ENCODE results near the gene FIGN. TPM values are rescaled to one million over a fixed set of nuclear protein-coding genes. Genes with fewer than 3 reads are reported as not detected.

The FIGN gene
- polyA plus RNA-seq, 1 experiment = 2.4 TPM

DNA sequence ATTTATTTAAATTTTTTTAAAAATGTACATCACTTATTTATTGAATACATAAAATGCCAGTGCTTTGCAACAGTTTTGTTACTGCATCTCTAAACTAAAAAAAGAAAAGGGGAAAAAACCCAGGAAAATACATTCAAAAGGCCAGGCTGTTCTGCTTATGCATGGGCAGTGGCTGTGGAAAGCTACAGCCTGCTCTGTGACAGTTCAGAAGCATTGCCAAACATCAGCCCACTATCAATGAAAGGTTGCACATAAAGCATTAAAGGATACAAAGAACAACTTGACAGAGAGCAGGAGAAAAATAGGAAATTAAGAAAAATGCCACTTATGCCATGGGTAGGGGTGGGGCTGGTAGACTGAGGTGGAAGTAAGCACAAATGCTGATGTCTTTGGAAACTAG lies 128.2 kb downstream of the FIGN start:
- Histone ChIP-seq H3K36me3 (ENCODE audit: control insufficient read depth, insufficient read depth, low read length) (no peaks in the 10 kb centered on the region), H3K4me3 (ENCODE audit: low read depth, low read length) (no peak overlapping the region), H3K27me3 (ENCODE audit: control insufficient read depth, insufficient read depth, low read length) (no peaks in the 10 kb centered on the region)
- DNase-seq (ENCODE audit: low read depth) = no peak
- TF ChIP-seq, protein P1, sequence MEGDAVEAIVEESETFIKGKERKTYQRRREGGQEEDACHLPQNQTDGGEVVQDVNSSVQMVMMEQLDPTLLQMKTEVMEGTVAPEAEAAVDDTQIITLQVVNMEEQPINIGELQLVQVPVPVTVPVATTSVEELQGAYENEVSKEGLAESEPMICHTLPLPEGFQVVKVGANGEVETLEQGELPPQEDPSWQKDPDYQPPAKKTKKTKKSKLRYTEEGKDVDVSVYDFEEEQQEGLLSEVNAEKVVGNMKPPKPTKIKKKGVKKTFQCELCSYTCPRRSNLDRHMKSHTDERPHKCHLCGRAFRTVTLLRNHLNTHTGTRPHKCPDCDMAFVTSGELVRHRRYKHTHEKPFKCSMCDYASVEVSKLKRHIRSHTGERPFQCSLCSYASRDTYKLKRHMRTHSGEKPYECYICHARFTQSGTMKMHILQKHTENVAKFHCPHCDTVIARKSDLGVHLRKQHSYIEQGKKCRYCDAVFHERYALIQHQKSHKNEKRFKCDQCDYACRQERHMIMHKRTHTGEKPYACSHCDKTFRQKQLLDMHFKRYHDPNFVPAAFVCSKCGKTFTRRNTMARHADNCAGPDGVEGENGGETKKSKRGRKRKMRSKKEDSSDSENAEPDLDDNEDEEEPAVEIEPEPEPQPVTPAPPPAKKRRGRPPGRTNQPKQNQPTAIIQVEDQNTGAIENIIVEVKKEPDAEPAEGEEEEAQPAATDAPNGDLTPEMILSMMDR (IDR thresholded peaks at IDR 0.05; ENCODE audit: insufficient read depth, low read depth, low read length) = no peak
- ChIA-PET CTCF (interaction anchor here (1.3 kb wide), 1 partner anchor 18 kb away, joined by 4 read pairs; no protein-coding TSS in a partner anchor), POLR2A (no interaction called here)

DNA sequence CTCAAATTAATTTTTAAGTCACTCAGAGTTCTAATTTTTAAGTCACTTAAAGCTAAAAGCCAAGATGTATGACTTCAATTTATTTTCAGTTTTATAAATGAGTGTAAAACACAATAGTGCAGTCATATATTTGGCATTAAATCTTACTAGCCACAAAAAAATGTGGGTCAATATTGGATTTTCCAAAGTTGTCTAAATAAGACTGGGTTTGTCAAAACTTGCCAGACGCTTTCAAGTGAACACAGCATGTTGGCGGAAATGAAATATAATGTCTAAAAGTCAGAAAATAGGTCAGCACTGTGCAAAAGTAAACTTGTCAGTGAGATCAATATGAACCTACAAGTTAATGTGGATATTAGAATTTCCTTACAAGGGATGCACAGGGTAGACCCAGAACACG lies 128.9 kb downstream of the FIGN start:
- Histone ChIP-seq H3K4me3 (ENCODE audit: low read depth, low read length) (no peak overlapping the region), H3K27me3 (ENCODE audit: control insufficient read depth, insufficient read depth, low read length) (no peaks in the 10 kb centered on the region), H3K36me3 (ENCODE audit: control insufficient read depth, insufficient read depth, low read length) (no peaks in the 10 kb centered on the region)
- ChIA-PET CTCF (interaction anchor here (1.3 kb wide), 1 partner anchor 19 kb away, joined by 4 read pairs; no protein-coding TSS in a partner anchor), POLR2A (no interaction called here)
- TF ChIP-seq, protein P1 (IDR thresholded peaks at IDR 0.05; ENCODE audit: insufficient read depth, low read depth, low read length) = no peak
- DNase-seq (ENCODE audit: low read depth) = no peak

DNA sequence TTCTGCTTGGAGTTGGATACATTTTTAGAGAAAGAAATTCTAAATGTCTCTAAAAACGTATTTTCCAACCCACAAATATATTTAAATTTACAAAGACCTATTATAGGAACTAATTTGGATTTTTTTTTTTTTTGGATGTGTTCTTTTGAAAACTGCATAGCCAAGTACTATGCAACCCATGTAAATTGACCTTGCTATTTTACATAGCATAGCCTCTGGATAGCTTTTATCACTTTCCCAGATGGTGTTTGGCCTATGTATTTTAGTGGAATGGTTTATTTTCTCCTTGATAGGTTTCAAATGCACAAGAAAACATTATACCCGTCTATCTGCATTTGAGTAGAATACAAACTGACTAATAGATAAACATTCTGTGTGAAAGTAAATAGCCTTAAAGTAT lies 130.0 kb downstream of the FIGN start:
- POLR2A ChIA-PET = no interaction called here
- no peak for DNase-seq (ENCODE audit: low read depth)
- CTCF ChIA-PET = interaction anchor here (0.6 kb wide), 1 partner anchor 23 kb away, joined by 3 read pairs; no protein-coding TSS in a partner anchor
- Histone ChIP-seq H3K4me3 (ENCODE audit: low read depth, low read length) (no peak overlapping the region), H3K27me3 (ENCODE audit: control insufficient read depth, insufficient read depth, low read length) (no peaks in the 10 kb centered on the region), H3K36me3 (ENCODE audit: control insufficient read depth, insufficient read depth, low read length) (no peaks in the 10 kb centered on the region)
- TF ChIP-seq, protein P1 (IDR thresholded peaks at IDR 0.05; ENCODE audit: insufficient read depth, low read depth, low read length) = no peak

DNA sequence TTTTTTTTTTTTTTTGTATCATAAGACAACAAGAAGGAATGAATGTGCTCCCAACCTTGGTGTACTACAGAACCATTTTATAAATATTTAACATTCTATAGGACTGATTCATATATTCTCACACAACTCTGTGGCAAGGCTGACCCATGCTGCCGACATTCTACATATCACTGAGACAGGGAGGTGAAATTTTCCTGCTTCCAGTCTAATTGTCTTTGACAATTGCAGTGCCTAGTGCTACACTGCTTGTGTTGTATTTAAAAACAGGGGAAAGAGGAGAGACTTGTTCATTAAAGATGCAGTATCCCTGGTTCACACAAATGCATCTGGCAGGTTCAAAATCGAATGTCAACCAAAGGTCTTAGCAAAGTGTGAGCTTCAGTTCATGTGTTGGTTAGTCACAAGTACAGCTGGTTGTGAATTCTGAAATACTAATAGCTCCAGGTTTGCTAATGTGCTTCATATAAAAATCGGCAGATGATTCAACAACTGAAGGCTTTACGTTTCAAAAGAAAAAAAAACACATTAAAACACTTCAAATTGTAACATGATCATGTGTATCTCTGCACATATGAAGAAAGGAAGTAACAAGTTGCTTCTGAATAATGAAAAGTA lies 130.8 kb downstream of the FIGN start:
- Histone ChIP-seq H3K27me3 (ENCODE audit: control insufficient read depth, insufficient read depth, low read length) (no peaks in the 10 kb centered on the region), H3K4me3 (ENCODE audit: low read depth, low read length) (no peak overlapping the region), H3K36me3 (ENCODE audit: control insufficient read depth, insufficient read depth, low read length) (no peaks in the 10 kb centered on the region)
- TF ChIP-seq, protein P1 (IDR thresholded peaks at IDR 0.05; ENCODE audit: insufficient read depth, low read depth, low read length) = no peak
- POLR2A ChIA-PET = no interaction called here
- DNase-seq (ENCODE audit: low read depth) = no peak
- CTCF ChIA-PET = interaction anchor here (0.6 kb wide), 1 partner anchor 24 kb away, joined by 3 read pairs; no protein-coding TSS in a partner anchor

DNA sequence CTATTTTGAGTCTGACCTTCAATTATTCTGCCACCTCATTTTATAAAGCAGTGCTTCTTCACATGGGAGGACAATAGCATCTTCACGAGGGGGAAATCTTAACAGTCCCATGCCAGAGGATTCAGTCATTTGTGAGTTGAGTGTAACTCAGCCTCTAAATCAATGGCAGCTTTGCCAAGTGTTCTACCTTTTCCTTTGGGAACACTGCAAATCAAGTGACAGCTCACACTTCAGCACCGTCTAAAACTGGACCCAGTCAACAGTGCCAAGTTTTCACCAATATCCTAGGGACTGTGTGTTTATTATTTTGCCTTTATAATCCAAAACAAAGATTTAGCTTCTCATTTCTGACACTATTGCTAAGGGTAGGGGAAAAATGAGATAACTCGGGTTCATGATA lies 133.6 kb downstream of the FIGN start:
- ChIA-PET POLR2A (no interaction called here), CTCF (no interaction called here)
- Histone ChIP-seq H3K27me3 (ENCODE audit: control insufficient read depth, insufficient read depth, low read length) (no peaks in the 10 kb centered on the region), H3K36me3 (ENCODE audit: control insufficient read depth, insufficient read depth, low read length) (no peaks in the 10 kb centered on the region), H3K4me3 (ENCODE audit: low read depth, low read length) (no peak overlapping the region)
- TF ChIP-seq, protein P1 (IDR thresholded peaks at IDR 0.05; ENCODE audit: insufficient read depth, low read depth, low read length) = no peak
- no peak for DNase-seq (ENCODE audit: low read depth)

Data from BJ (cell line).